NCI-H146 treated with DMSO at 0.1 percent for 48 hours (cell line): ENCODE data around the gene KCNH6.

ENCODE experiments used
- DNase-seq: peaks from one replicate; lab custom pipeline; 2025; ENCODE audit not compliant: unreplicated experiment; lab: John Stamatoyannopoulos, UW

KCNH6 gene

DNA sequence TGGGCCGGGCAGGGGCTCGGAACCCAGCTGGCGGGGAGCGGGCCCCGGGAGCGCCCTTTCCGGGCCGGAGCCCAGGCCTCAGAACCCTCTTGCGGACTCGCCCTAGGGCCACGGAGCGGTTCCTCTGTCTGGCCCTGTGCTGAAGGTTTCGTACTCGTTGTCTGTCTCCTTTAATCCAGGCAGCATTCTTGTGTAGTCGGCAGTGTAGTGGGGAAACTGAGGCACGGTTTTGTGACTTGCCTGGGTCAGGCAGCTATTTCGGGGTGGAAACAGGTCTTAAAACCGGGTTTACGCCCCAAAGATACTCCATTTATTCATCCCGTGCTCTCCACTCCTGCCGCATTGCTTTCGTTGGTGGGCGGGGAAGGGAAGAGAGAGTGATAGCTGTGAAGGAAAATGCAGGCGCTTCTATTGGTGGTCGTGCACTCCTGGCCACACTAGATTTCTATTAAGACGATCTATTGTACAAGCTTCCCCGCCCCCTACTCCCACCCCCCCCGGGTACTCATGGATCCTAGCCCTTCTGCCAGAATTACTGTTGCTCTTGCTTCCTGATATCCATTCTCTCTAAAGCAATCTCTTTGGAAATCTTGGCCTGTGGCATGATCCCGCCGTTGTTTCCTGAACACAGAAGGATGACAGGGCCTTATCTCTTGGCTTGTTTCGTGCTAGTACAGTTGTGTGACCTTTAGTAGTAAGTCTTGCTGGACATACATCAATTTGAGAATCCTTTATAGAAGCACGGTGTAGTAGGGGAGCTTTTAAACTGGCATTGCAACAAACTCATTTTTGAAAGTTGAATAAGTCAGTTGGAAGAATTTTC, 27.9 kb downstream of the KCNH6 start:
- DNase-seq, result peak; percentile 26

DNA sequence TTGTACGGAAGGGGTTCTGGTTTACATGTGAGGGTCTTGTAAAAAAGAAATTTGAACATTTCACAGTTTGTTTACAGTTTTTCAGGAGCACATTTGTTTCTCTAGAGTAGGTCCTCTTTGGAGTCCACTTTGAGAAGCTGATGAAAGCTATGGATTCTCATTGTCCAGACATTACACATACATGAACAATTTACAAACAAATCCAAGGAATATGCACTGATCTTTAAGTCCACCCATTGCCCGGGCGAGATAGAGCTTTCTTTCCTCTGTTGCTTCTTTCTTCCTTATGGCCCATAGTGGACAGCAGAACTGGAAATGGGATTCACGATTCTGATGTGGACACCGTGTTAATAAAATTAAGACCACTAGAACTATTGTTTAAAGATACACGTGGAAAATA, 29.1 kb downstream of the KCNH6 start:
- no peak for DNase-seq

DNA sequence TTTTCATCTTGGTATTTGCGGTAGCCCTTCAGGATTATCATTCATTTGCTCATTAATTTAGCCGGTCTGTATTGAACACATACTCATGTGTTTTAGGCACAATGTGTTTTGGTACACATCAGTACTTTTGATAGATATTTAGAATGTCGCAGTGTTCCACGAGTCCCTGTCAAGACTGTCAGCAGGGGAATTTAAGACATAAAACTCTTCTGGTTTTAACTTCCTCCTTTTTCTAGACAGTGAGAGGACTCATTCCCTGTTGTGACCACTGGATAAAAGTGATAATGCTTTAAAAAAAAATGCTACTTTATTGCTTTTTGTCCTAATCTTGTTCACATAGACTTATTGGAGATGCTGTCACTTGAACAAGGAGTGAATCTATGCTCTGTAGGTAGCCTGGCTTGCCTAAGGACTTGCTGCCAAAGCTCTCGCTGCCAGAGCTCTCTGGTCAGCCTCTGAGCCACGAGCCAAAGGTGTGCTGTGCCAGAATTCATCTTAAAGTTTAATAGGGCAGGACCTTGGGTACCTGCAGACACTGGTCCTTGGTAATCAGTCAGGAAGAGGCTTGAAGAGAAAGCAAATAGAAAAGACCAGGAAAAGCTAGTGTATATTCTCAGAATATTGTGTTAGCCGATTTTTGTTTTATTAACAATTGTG, 32.5 kb downstream of the KCNH6 start:
- DNase-seq, result no peak

DNA sequence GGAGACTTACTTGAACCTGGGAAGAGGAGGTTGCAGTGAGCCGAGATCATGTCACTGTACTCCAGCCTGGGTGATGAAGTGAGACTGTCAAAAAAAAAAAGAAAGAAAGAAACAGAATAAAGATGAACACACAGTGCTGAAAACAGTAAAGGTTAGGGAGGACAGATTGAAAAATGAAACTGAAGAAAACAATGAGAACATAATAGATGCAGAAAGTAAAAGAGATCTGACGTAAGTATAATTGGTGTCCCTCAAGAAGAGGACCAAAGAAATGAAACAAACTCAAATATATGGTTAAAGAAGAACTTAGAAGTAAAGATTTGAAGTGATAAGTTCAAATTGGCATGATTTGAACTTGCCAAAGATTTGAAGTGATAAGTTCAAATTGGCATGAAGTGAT, 34.3 kb downstream of the KCNH6 start:
- no peak for DNase-seq

DNA sequence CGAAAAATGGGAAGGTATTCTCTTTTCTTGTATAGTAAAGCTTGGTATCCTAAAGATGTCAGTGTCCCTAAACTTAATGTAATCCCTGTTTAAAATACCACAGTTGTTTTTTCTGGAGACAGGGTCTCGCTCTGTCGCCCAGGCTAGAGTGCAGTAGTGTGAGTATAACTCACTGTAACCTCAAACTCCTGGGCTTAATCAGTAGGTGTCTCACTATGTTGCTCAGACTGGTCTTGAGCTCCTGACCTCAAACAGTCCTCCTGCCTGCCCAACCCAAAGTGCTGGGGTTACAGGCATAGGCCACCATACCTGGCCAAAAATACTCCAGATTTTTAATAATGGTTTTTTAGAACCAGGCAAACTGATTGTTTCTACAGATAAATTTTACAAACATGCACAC, 35.3 kb downstream of the KCNH6 start:
- no peak for DNase-seq

GRCh38 chr17:63561819-63562218, 38.7 kb downstream of the KCNH6 start:
- no peak for DNase-seq

DNA sequence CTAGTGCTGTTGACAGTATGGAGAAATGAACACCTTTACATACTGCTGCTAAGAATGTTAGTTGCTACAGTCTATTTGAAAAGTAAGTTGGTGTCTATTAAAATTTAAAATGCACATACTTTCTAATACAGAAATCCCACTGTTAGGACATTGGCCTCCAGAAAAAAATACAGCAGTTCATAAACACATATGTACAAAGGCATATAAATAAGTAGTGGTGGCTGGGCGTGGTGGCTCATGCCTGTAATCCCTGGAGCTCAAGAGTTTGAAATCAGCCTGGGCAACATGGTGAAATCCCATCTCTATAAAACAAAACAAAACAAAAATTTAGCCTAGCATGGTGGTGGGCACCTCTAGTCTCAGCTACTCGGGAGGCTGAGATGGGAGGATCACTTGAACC, 40.2 kb downstream of the KCNH6 start:
- no peak for DNase-seq

DNA sequence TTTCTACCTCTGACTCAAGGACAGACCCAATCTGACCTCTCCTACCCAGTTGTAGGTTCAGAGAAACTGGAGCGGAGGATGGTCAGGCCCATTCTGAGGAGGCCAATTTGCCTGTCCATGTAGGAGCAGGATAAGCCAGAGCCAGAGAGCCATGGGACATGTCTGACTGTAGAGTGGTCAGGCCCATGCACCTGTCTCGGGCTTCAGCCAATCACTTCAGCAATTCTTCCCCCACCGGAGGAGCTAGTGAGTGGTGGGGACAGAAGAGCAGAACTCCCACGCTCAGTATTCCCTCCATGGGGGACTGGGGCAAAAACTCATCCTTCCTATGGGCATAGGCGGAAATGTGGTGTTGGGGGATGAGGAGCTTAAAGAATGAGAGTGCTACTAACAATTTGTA, 41.4 kb downstream of the KCNH6 start:
- DNase-seq, result no peak

- no peak for DNase-seq
Measured at GRCh38 chr17:63567229-63567628, 44.1 kb downstream of the KCNH6 start.

DNA sequence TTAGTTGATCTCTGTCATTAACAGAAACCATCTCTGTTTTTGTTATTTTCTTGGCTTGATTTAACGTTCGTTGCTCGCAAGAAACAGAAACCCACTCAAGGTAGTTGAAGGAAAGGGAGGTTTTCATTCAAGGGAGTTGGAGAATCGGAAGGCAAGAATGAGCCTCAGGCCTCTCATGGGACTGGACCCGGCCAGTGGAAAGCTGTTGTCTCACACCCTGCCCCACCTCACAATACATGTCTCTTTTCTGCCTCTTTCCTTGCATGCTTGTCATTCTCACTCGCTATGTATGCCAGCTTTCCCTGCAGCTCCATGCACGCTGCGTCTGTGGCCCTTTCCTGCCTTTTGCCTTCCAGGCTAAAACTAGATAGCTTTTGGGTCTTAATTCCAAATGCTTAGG, 45.4 kb downstream of the KCNH6 start:
- DNase-seq, result no peak

- no peak for DNase-seq
Measured at GRCh38 chr17:63571632-63572310, 48.6 kb downstream of the KCNH6 start.

GRCh38 chr17:63573634-63574033, 50.5 kb downstream of the KCNH6 start:
- no peak for DNase-seq

DNA sequence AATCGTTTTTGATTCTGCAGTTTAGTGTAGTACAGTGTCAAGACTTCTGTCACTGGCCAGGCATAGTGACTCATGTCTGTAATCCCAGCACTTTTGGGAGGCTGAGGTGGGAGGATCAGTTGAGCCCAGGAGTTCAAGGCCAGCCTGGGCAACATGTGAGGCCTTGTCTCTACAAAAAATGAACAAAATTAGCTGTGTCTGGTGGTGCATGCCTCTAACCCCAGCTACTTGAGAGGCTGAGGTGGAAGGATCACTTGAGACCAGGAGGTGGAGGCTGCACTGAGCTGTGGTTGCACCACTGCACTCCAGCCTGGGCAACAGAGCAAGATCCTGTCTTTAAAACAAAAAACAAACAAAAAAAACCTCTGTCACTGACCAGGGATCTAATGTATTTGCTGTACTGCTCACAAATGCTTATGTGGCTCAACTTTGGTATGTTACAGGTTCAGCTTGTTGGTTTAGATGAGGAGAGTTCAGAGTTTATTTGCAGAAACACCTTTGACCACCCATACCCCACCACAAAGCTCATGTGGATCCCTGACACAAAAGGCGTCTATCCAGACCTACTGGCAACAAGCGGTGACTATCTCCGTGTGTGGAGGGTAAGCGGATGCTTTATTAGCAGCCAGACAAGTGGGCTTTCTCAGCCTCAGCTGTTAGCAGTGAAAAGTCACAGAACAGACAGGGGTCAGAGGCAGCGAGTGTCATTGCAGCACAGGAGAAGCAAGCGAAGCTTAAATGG, 55.0 kb downstream of the KCNH6 start:
- no peak for DNase-seq

- DNase-seq, result no peak
Measured at GRCh38 chr17:63578769-63579111, 55.6 kb downstream of the KCNH6 start.

DNA sequence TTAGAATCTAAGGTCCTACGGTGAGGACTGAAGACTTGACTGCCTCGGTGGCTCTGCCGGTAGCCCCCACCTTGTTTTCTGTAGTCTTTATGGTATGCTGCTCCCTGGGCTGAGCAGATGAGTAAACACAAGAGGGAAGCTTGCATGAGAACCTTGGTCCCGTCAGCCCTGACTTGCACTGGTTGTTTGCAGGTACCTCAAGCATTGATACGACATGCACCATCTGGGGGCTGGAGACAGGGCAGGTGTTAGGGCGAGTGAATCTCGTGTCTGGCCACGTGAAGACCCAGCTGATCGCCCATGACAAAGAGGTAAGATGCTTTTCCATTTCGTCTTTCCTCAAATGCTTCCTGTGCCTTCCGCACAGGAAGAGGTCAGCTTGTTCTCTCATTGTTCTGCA, 56.5 kb downstream of the KCNH6 start:
- no peak for DNase-seq

DNA sequence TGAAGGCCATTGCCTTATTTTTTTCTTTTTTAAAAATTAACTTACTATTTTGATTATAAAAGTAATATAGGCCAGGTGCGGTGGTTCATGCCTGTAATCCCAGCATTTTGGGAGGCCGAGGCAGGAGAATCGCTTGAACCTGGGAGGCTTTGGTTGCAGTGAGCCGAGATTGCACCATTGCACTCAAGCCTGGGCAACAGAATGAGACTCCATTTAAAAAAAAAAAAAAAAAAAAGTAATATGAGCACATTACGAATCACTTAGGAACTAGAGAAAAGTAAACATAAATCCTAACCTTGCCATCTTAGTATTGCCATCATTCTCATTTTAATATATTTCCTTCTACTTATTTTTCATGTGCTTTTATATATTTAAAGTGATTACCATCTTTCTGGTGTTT, 64.6 kb downstream of the KCNH6 start:
- no peak for DNase-seq

GRCh38 chr17:63588797-63589196, 65.6 kb downstream of the KCNH6 start:
- no peak for DNase-seq

- DNase-seq, result no peak
Measured at GRCh38 chr17:63589646-63590045, 66.5 kb downstream of the KCNH6 start.

DNA sequence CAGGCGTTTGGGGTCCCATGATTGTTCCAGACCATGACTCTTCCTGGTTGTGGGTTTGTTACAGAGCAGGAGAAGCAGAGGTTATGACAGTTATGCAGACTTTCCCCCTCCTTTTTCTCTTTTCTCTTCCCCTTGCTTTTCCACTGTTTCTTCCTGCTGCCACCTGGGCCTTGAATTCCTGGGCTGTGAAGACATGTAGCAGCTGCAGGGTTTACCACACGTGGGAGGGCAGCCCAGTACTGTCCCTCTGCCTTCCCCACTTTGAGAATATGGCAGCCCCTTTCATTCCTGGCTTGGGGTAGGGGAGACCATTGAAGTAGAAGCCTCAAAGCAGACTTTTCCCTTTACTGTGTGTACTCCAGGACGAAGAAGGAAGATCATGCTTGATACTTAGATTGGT, 69.6 kb downstream of the KCNH6 start:
- DNase-seq, result no peak

GRCh38 chr17:63595132-63595531, 72.0 kb downstream of the KCNH6 start:
- no peak for DNase-seq
